Measurements from ENCODE around the gene SMAD3. TPM values are rescaled to one million over a fixed set of nuclear protein-coding genes. Genes with fewer than 3 reads are reported as not detected.

SMAD3 gene
- total RNA-seq, 4 donors from 2014 or later = 21.2 to 32.3 (median 24.2) TPM

GRCh38 chr15:67135494-67135893 lies 70.1 kb downstream of the SMAD3 start:
- Histone ChIP-seq H3K36me3 (no peaks in the 10 kb centered on the region), H3K4me3 (no peak overlapping the region), H3K27ac (replicated peaks in 1 of 4) (peak overlapping the region; percentile 80 to 89 (median 84)), H3K9me3 (no peaks in the 10 kb centered on the region), H3K4me1 (peaks cover 78 to 100% (median 100%) of the 10 kb centered on the region in 4 donors), H3K27me3 (no peaks in the 10 kb centered on the region)
- peak in 2 of 3 experiments; percentile 19 to 49 for TF ChIP-seq CTCF (IDR thresholded peaks at IDR 0.05)
- TF ChIP-seq POLR2A (IDR thresholded peaks at IDR 0.05; ENCODE audit: low read depth) = no peak
- peak in 1 of 2 donors; percentile 64 for TF ChIP-seq POLR2AphosphoS5 (IDR thresholded peaks at IDR 0.05)
- DNase-seq (ENCODE audit: extremely low spot score) = no peak
- WGBS = 29% methylated on average over 4 of the region's 4 CpGs
- intact Hi-C loops (cut with DNase I) = no loop called here

- WGBS = 89% methylated on average over 3 of the region's 3 CpGs
- Histone ChIP-seq H3K36me3 (no peaks in the 10 kb centered on the region), H3K27me3 (no peaks in the 10 kb centered on the region), H3K27ac (replicated peaks in 1 of 4) (peak overlapping the region; percentile 80 to 89 (median 84)), H3K4me3 (no peak overlapping the region), H3K4me1 (peaks cover 78 to 100% (median 100%) of the 10 kb centered on the region in 4 donors), H3K9me3 (no peaks in the 10 kb centered on the region)
- no peak for DNase-seq (ENCODE audit: extremely low spot score)
- intact Hi-C loops (cut with DNase I) = no loop called here
- TF ChIP-seq POLR2A (IDR thresholded peaks at IDR 0.05; ENCODE audit: low read depth) (no peak), POLR2AphosphoS5 (IDR thresholded peaks at IDR 0.05) (no peak), CTCF (IDR thresholded peaks at IDR 0.05) (no peak), EP300 (IDR thresholded peaks at IDR 0.05) (no peak)
Measured at GRCh38 chr15:67136802-67137201, 71.4 kb downstream of the SMAD3 start.

GRCh38 chr15:67137319-67137718 lies 71.9 kb downstream of the SMAD3 start:
- peak overlapping the region in 1 of 4 donors; percentile 20 for H3K4me3 ChIP-seq
- TF ChIP-seq POLR2A (IDR thresholded peaks at IDR 0.05; ENCODE audit: low read depth) (no peak), POLR2AphosphoS5 (IDR thresholded peaks at IDR 0.05) (no peak)

GRCh38 chr15:67137951-67138848 lies 72.8 kb downstream of the SMAD3 start:
- Histone ChIP-seq H3K4me3 (peak overlapping the region; percentile 17 to 39 (median 20)), H3K9me3 (no peaks in the 10 kb centered on the region), H3K27me3 (no peaks in the 10 kb centered on the region), H3K27ac (replicated peaks in 1 of 4) (peak overlapping the region; percentile 73 to 89 (median 84)), H3K4me1 (peaks cover 78 to 100% (median 100%) of the 10 kb centered on the region in 4 donors), H3K36me3 (no peaks in the 10 kb centered on the region)
- TF ChIP-seq EP300 (IDR thresholded peaks at IDR 0.05) (no peak), POLR2AphosphoS5 (IDR thresholded peaks at IDR 0.05) (no peak), CTCF (IDR thresholded peaks at IDR 0.05) (no peak), POLR2A (IDR thresholded peaks at IDR 0.05; ENCODE audit: low read depth) (no peak)
- WGBS = 45% methylated on average over 17 of the region's 17 CpGs
- no peak for DNase-seq (ENCODE audit: extremely low spot score)
- intact Hi-C loops (cut with DNase I) = no loop called here

More at GRCh38 chr15:67137319-67137718, 71.9 kb downstream of the SMAD3 start:
- no peaks in the 10 kb centered on the region for H3K36me3 ChIP-seq
- peak overlapping the region; percentile 80 to 89 (median 84) for H3K27ac ChIP-seq (replicated peaks in 1 of 4)
- intact Hi-C loops (cut with DNase I) = no loop called here
- H3K27me3 ChIP-seq = no peaks in the 10 kb centered on the region
- no peaks in the 10 kb centered on the region for H3K9me3 ChIP-seq
- DNase-seq (ENCODE audit: extremely low spot score) = no peak
- H3K4me1 ChIP-seq = peaks cover 78 to 100% (median 100%) of the 10 kb centered on the region in 4 donors
- WGBS = 100% methylated on average over 1 of the region's 1 CpG

All from esophagus muscularis mucosa (tissue), 4 donors.